ENCODE data around the gene C2CD4C. TPM values are rescaled to one million over a fixed set of nuclear protein-coding genes. Genes with fewer than 3 reads are reported as not detected.

Gene C2CD4C
- total and polyA plus RNA-seq, 2 of the 13 experiments (the other 11 are each of a cell fraction or from before 2014, with no cell fraction given), result not detected

- POLR2A ChIA-PET, result interaction anchor here (0.6 kb wide), 1 partner anchor 39 kb away, joined by 3 read pairs; the partner anchor contains the start of gene SHC2
- no peak overlapping the region for H2AFZ ChIP-seq (ENCODE audit: low read length)
- H3K4me3 ChIP-seq (replicated peaks in 1 of 3; ENCODE audit: insufficient read depth in 1 of 3, low read depth in 2 of 3, low read length in 3 of 3), result no peak overlapping the region
- no peaks in the 10 kb centered on the region for H3K27me3 ChIP-seq (ENCODE audit: control insufficient read depth in 1 of 2, insufficient read depth in 2 of 2, low read length in 2 of 2)
- no peak overlapping the region for H3K9ac ChIP-seq (ENCODE audit: insufficient read depth, low read depth, low read length)
- no peak for DNase-seq (ENCODE audit: low spot score)
- H3K9me3 ChIP-seq (ENCODE audit: low read length), result no peaks in the 10 kb centered on the region
- H3K27ac ChIP-seq (ENCODE audit: extremely low read length, insufficient read depth, low read length), result no peak overlapping the region
- 0 out of 5 replicates have a peak, but pooled peaks cover 0 to 1% of the 10 kb centered on the region in 2 experiments for H3K36me3 ChIP-seq (replicated peaks in 1 of 2; ENCODE audit: control insufficient read depth in 1 of 2, insufficient read depth in 2 of 2, low read length in 2 of 2)
- TF ChIP-seq U2AF2 (IDR thresholded peaks at IDR 0.05; ENCODE audit: low read depth, low read length) (no peak), ZFY (CRISPR knock-in tag; IDR thresholded peaks at IDR 0.05) (no peak)
- BruUV-seq (replicated peaks), result no TSS peak
- intact Hi-C loops (cut with micrococcal nuclease; ENCODE audit: unreplicated experiment), result no loop called here
- ATAC-seq, result no peak
- H4K20me1 ChIP-seq (ENCODE audit: insufficient read depth, low read length), result no peaks in the 10 kb centered on the region
- no peak overlapping the region for H3K4me2 ChIP-seq (ENCODE audit: low read depth, low read length)
- WGBS (ENCODE audit: low lambda C conversion rate), result 86% methylated on average over 18 of the region's 40 CpGs
- H3K4me1 ChIP-seq (ENCODE audit: insufficient read depth, low read length), result no peaks in the 10 kb centered on the region
- in situ Hi-C loops (cut with HindIII; ENCODE audit: extremely low pct_ligation_motif_present, low pct_unique_long_range_greater_than_20kb), result no loop called here
- FAIRE-seq, result no peak
- CTCF ChIA-PET (ENCODE audit: low intra/inter-chr PET ratio, low total read pairs), result no interaction called here
- no peaks in the 10 kb centered on the region for H3K79me2 ChIP-seq (ENCODE audit: insufficient read depth, low read length)
Observed at GRCh38 chr19:422213-422916, 13.4 kb upstream of the C2CD4C start.

GRCh38 chr19:419721-420515 is 11.0 kb upstream of the C2CD4C start:
- Histone ChIP-seq H3K27ac (ENCODE audit: extremely low read length, insufficient read depth, low read length) (no peak overlapping the region), H3K36me3 (replicated peaks in 1 of 2; ENCODE audit: control insufficient read depth in 1 of 2, insufficient read depth in 2 of 2, low read length in 2 of 2) (0 out of 5 replicates have a peak, but pooled peaks cover 0 to 1% of the 10 kb centered on the region in 2 experiments), H3K9me3 (ENCODE audit: low read length) (no peaks in the 10 kb centered on the region), H3K4me3 (replicated peaks in 1 of 3; ENCODE audit: insufficient read depth in 1 of 3, low read depth in 2 of 3, low read length in 3 of 3) (no peak overlapping the region), H3K4me2 (ENCODE audit: low read depth, low read length) (no peak overlapping the region), H4K20me1 (ENCODE audit: insufficient read depth, low read length) (peaks cover 6% of the 10 kb centered on the region; the same call in 1 of the 2 replicates), H3K79me2 (ENCODE audit: insufficient read depth, low read length) (no peaks in the 10 kb centered on the region), H3K9ac (ENCODE audit: insufficient read depth, low read depth, low read length) (no peak overlapping the region), H2AFZ (ENCODE audit: low read length) (no peak overlapping the region), H3K4me1 (ENCODE audit: insufficient read depth, low read length) (no peaks in the 10 kb centered on the region), H3K27me3 (ENCODE audit: control insufficient read depth in 1 of 2, insufficient read depth in 2 of 2, low read length in 2 of 2) (no peaks in the 10 kb centered on the region)
- BruUV-seq (replicated peaks), result no TSS peak
- DNase-seq (ENCODE audit: low spot score), result no peak
- WGBS (ENCODE audit: low lambda C conversion rate), result 96% methylated on average over 26 of the region's 31 CpGs
- intact Hi-C loops (cut with micrococcal nuclease; ENCODE audit: unreplicated experiment) (no loop called here), in situ Hi-C loops (cut with HindIII; ENCODE audit: extremely low pct_ligation_motif_present, low pct_unique_long_range_greater_than_20kb) (no loop called here)
- CTCF ChIA-PET (ENCODE audit: low intra/inter-chr PET ratio, low total read pairs), result no interaction called here
- no peak for ATAC-seq
- no peak for FAIRE-seq
- POLR2A ChIA-PET, result no interaction called here
- TF ChIP-seq ZNF576 (CRISPR knock-in tag; IDR thresholded peaks at IDR 0.05) (no peak), SYNCRIP (IDR thresholded peaks at IDR 0.05; ENCODE audit: insufficient read depth, low read depth, low read length) (no peak), HMG20B (CRISPR knock-in tag; conservative IDR thresholded peaks at IDR 0.05) (no peak), ZNF800 (CRISPR knock-in tag; IDR thresholded peaks at IDR 0.05) (no peak)
